Superior temporal gyrus (tissue), 1 donor: Measurements from ENCODE around the gene GRM5.

Source experiments
- DNase-seq: peaks from one replicate; pipeline ENCODE4 v3.0.0-alpha.2; 2016; ENCODE audit errors: extremely low spot score

Gene GRM5

GRCh38 chr11:88618327-88619070 lies 447.3 kb downstream of the GRM5 start:
- DNase-seq = no peak

- DNase-seq = no peak
These were observed 448.6 kb downstream of the GRM5 start for GRCh38 chr11:88617226-88617625.

GRCh38 chr11:88604260-88604659 lies 461.5 kb downstream of the GRM5 start:
- DNase-seq = no peak

- DNase-seq = no peak
These were observed 462.5 kb downstream of the GRM5 start for GRCh38 chr11:88603091-88603867.

- DNase-seq = no peak
These were observed 468.4 kb downstream of the GRM5 start for GRCh38 chr11:88597387-88597786.

GRCh38 chr11:88596786-88597185 lies 469.0 kb downstream of the GRM5 start:
- DNase-seq = no peak

GRCh38 chr11:88594274-88594950 lies 471.4 kb downstream of the GRM5 start:
- DNase-seq = no peak

GRCh38 chr11:88590361-88590760 lies 475.4 kb downstream of the GRM5 start:
- no peak for DNase-seq

- DNase-seq = no peak
These were observed 482.5 kb downstream of the GRM5 start for GRCh38 chr11:88583251-88583650.

- no peak for DNase-seq
These were observed 486.3 kb downstream of the GRM5 start for GRCh38 chr11:88579466-88579865.

GRCh38 chr11:88576741-88577140 lies 489.0 kb downstream of the GRM5 start:
- DNase-seq = no peak

GRCh38 chr11:88575916-88576315 lies 489.9 kb downstream of the GRM5 start:
- no peak for DNase-seq

- DNase-seq = no peak
These were observed 496.4 kb downstream of the GRM5 start for GRCh38 chr11:88569342-88569741.

GRCh38 chr11:88555829-88556202 lies 510.0 kb downstream of the GRM5 start:
- DNase-seq = no peak

- no peak for DNase-seq
These were observed 510.6 kb downstream of the GRM5 start for GRCh38 chr11:88555018-88555828.

GRCh38 chr11:88553204-88553603 lies 512.6 kb downstream of the GRM5 start:
- DNase-seq = no peak

- DNase-seq = no peak
These were observed 513.3 kb downstream of the GRM5 start for GRCh38 chr11:88552379-88553062.

GRCh38 chr11:88544656-88545280 lies 521.0 kb downstream of the GRM5 start:
- no peak for DNase-seq

- peak; percentile 83 for DNase-seq
These were observed 521.7 kb downstream of the GRM5 start for GRCh38 chr11:88543902-88544655.

- DNase-seq = no peak
These were observed 524.8 kb downstream of the GRM5 start for GRCh38 chr11:88541006-88541405.
